HG02798 (cell line): ENCODE measurements around the gene IFI44L.

Source experiments
- ATAC-seq: cut with Tn5 transposase; IDR thresholded peaks from one replicate; pipeline ENCODE4 v1.9.1; 2021; ENCODE audit warnings: mild to moderate bottlenecking; ENCODE audit not compliant: unreplicated experiment, poor library complexity

The IFI44L gene

GRCh38 chr1:78682496-78682895 is 62.2 kb downstream of the IFI44L start:
- ATAC-seq, result no peak

GRCh38 chr1:78683079-78683478 is 62.8 kb downstream of the IFI44L start:
- ATAC-seq, result no peak

GRCh38 chr1:78687315-78687714 is 67.1 kb downstream of the IFI44L start:
- no peak for ATAC-seq

- ATAC-seq, result no peak
Measured at GRCh38 chr1:78687914-78688313, 67.7 kb downstream of the IFI44L start.

- ATAC-seq, result no peak
Measured at GRCh38 chr1:78688697-78689096, 68.4 kb downstream of the IFI44L start.

- no peak for ATAC-seq
Measured at GRCh38 chr1:78690516-78690915, 70.3 kb downstream of the IFI44L start.

- ATAC-seq, result no peak
Measured at GRCh38 chr1:78691995-78692747, 71.9 kb downstream of the IFI44L start.
